ENCODE measurements around the gene MAML3.

GRCh38 chr4:139876337-139876941 is 277.5 kb downstream of the MAML3 start:
- TF ChIP-seq, protein P1, sequence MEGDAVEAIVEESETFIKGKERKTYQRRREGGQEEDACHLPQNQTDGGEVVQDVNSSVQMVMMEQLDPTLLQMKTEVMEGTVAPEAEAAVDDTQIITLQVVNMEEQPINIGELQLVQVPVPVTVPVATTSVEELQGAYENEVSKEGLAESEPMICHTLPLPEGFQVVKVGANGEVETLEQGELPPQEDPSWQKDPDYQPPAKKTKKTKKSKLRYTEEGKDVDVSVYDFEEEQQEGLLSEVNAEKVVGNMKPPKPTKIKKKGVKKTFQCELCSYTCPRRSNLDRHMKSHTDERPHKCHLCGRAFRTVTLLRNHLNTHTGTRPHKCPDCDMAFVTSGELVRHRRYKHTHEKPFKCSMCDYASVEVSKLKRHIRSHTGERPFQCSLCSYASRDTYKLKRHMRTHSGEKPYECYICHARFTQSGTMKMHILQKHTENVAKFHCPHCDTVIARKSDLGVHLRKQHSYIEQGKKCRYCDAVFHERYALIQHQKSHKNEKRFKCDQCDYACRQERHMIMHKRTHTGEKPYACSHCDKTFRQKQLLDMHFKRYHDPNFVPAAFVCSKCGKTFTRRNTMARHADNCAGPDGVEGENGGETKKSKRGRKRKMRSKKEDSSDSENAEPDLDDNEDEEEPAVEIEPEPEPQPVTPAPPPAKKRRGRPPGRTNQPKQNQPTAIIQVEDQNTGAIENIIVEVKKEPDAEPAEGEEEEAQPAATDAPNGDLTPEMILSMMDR (IDR thresholded peaks at IDR 0.05; ENCODE audit: low read depth, low read length): no peak
- no peak for TF ChIP-seq EZH2phosphoT487 (IDR thresholded peaks at IDR 0.05; ENCODE audit: low read depth)
